Esophagus muscularis mucosa (tissue), 4 donors: Measurements from ENCODE around the gene CASTOR1. TPM values are rescaled to one million over a fixed set of nuclear protein-coding genes. Genes with fewer than 3 reads are reported as not detected.

Experiments
- DNase-seq: peaks from one replicate; pipeline ENCODE4 v3.0.0-alpha.2; 2017; ENCODE audit errors: extremely low spot score
- H3K27ac ChIP-seq, 4 donors: fragments of 200-600 bp; sonication (generic); replicated peaks in 1 of 4; 1 replicate in 3 of 4; 2 replicates in 1 of 4; pipeline ENCODE4 v1.5.1; 2016 to 2019; ENCODE audit warnings: mild to moderate bottlenecking in 1 of 4
- H3K27me3 ChIP-seq, 4 donors: fragments of 200-600 bp; sonication (generic); one replicate each; pipeline versions ENCODE4 v1.5.1 to v1.6.0; 2016 to 2019
- H3K36me3 ChIP-seq, 4 donors: fragments of 200-600 bp; sonication (generic); one replicate each; pipeline ENCODE4 v1.5.1; 2016 to 2019
- H3K4me1 ChIP-seq, 4 donors: fragments of 200-600 bp; sonication (generic); one replicate each; pipeline ENCODE4 v1.5.1; 2016 to 2019
- H3K4me3 ChIP-seq, 4 donors: fragments of 200-600 bp; sonication (generic); 1 replicate in 2 of 4; 2 replicates in 2 of 4; pipeline ENCODE4 v1.5.1; 2016 to 2019; ENCODE audit warnings: mild to moderate bottlenecking in 4 of 4, moderate library complexity in 1 of 4
- H3K9me3 ChIP-seq, 4 donors: fragments of 200-600 bp; sonication (generic); 1 replicate in 3 of 4; 2 replicates in 1 of 4; pipeline ENCODE4 v1.5.1; 2016 to 2019
- EP300 ChIP-seq: sonication (generic); formaldehyde crosslinking; IDR thresholded peaks from one replicate; pipeline ENCODE4 v1.6.1; 2017; ENCODE audit warnings: antibody characterized with exemption
- POLR2A ChIP-seq: fragments of 450-650 bp; IDR thresholded peaks from one replicate; pipeline ENCODE4 v1.6.1; 2017; ENCODE audit warnings: antibody characterized with exemption, moderate library complexity, mild to moderate bottlenecking, low read depth
- POLR2AphosphoS5 ChIP-seq, 2 donors: sonication (generic); formaldehyde crosslinking; IDR thresholded peaks; one replicate each; pipeline ENCODE4 v1.6.1; 2017; ENCODE audit warnings: antibody characterized with exemption in 2 of 2
- WGBS: methylation state at CpG from one replicate; pipeline ENCODE4 v1.1.5; 2018; 5-methylcytosine and 5-hydroxymethylcytosine counted together
- intact Hi-C: fragments of 100-400 bp; cut with DNase I; formaldehyde crosslinking; loops from one replicate; pipeline ENCODE4 v1.15.1; 2023
- total RNA-seq, 4 donors: library from RNA; depleted of rRNA; stranded (reverse); fragments of >200 nt; gene quantifications; one replicate each; pipeline versions ENCODE4 v1.1.0 to v1.2.1, GENCODE V29; 2016
- TF ChIP-seq, protein P1 (sequence below), 3 experiments: fragments of 200-600 bp in 2 of 3; fragments of 450-650 bp in 1 of 3; sonication (generic) in 2 of 3; IDR thresholded peaks; one replicate each; pipeline ENCODE4 v1.5.1; 2017 to 2019; ENCODE audit warnings: antibody characterized with exemption in 3 of 3, mild to moderate bottlenecking in 2 of 3, moderate library complexity in 1 of 3

CASTOR1 gene
- total RNA-seq, 4 donors from 2014 or later: 16.5 to 19.4 (median 17.8) TPM

DNA sequence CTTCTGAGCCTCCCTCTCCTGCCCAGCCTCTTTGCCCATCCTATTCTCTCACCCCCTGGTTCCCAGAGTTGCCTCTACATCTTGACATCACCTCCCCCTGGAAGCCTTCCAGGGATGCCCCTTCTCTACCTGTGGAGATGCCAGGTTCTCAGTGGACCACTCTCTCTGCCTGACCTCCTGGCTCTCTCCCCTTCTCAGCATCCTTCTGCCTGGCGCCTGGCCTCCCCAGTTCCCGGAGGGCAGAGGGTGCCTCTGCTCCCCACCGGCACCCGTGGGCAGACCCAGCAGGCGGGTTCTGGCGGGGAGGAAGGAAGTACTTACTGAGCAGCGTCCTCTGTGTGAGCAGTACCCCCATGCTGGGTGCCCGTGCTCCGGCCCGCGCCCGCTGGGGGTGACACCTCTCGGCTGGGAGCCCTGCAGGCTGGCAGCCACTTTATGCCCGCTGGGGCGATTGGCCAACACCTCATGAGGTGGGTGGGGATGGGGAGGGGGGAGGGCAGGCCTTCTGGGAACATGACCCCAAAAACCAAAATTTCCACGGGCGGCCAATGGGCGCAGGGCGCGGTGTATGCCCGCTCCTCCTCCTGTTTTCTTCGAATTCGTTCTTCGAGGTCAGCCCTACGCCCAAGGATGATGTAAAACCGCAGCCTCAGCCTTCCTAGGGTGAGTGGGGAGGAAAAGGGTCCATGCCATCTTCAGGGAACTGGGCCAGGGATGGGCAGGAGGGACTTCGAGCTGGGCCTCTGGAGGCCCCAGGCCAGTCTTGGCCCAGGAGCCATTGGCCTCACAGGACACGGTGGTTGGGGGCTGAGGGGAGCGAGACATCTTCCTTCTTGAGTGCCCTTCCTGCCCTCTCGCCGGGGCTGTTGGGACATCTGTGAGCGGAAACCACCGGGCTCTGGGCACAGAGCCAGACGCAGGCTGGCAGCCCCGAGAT lies 22.6 kb downstream of the CASTOR1 start, which contains the start of gene OSM:
TSS of gene OSM (minus strand) at position 407 of the 937 bp plus-strand sequence. CDS start at position 355, 52 bp downstream.
- Histone ChIP-seq H3K4me3 (peak within 1 kb of the TSS; percentile 28 to 49 (median 31)), H3K27ac (peak within 1 kb of the TSS; percentile 39 to 66 (median 53)), H3K36me3 (no peaks in the 10 kb centered on the region), H3K4me1 (peaks cover 5 to 14% (median 12%) of the 10 kb centered on the region in 4 donors), H3K27me3 (peaks cover 0 to 4% (median 0%) of the 10 kb centered on the region in 4 donors), H3K9me3 (no peaks in the 10 kb centered on the region)
- WGBS: 83% methylated on average over 21 of the region's 35 CpGs
- intact Hi-C loops: loop anchor here (10.0 kb wide), 1 partner anchor 218 kb away; no protein-coding TSS in a partner anchor
- DNase-seq: no peak
- TF ChIP-seq POLR2A (no peak), EP300 (no peak), POLR2AphosphoS5 (IDR thresholded peaks at IDR 0.05) (no peak)
- TF ChIP-seq, protein P1, sequence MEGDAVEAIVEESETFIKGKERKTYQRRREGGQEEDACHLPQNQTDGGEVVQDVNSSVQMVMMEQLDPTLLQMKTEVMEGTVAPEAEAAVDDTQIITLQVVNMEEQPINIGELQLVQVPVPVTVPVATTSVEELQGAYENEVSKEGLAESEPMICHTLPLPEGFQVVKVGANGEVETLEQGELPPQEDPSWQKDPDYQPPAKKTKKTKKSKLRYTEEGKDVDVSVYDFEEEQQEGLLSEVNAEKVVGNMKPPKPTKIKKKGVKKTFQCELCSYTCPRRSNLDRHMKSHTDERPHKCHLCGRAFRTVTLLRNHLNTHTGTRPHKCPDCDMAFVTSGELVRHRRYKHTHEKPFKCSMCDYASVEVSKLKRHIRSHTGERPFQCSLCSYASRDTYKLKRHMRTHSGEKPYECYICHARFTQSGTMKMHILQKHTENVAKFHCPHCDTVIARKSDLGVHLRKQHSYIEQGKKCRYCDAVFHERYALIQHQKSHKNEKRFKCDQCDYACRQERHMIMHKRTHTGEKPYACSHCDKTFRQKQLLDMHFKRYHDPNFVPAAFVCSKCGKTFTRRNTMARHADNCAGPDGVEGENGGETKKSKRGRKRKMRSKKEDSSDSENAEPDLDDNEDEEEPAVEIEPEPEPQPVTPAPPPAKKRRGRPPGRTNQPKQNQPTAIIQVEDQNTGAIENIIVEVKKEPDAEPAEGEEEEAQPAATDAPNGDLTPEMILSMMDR (IDR thresholded peaks at IDR 0.05): no peak

DNA sequence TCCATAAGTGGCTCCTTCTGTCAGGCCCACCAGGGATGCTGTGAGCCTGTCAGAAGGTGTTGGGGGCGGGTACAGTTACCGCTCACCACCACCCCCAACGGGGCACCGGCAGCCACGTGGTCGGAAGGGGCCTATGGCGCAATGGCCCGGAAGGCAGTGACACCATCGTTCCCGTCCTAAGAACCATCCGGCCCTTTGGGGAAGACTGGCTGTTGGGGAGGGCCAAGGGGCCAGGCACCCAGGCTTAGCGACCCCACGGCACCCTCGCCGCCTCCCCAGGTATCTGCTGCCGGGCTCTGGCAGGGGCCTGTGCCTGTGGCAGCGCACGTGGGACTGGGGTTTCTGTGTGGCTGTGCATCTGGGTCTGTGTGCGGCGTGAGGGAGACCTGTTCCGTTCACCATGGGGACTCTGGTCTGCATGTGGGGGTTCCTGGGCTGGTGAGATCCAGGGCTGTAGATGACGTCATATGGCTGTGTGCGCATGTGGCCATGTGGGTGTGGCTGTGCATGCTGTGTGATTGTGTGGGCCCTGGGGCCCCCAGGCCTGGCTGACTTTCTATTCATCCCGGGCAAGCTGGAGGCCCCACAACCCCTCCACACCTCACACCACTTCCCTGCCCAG lies 23.4 kb downstream of the CASTOR1 start:
- peak overlapping the region; percentile 28 to 49 (median 31) for H3K4me3 ChIP-seq
- DNase-seq: no peak

GRCh38 chr22:30265131-30265720 lies 24.1 kb downstream of the CASTOR1 start:
- no peaks in the 10 kb centered on the region for H3K36me3 ChIP-seq
- H3K4me3 ChIP-seq: no peak overlapping the region
- H3K4me1 ChIP-seq: peaks cover 5 to 14% (median 12%) of the 10 kb centered on the region in 4 donors
- H3K27me3 ChIP-seq: peaks cover 0 to 4% (median 0%) of the 10 kb centered on the region in 4 donors
- DNase-seq: no peak
- H3K27ac ChIP-seq: no peak overlapping the region
- TF ChIP-seq POLR2A: no peak
- TF ChIP-seq, protein P1 (IDR thresholded peaks at IDR 0.05): no peak
- TF ChIP-seq POLR2AphosphoS5 (IDR thresholded peaks at IDR 0.05): no peak
- 86% methylated on average over 8 of the region's 9 CpGs for WGBS
- H3K9me3 ChIP-seq: no peaks in the 10 kb centered on the region
- intact Hi-C loops: loop anchor here (10.0 kb wide), 1 partner anchor 220 kb away; no protein-coding TSS in a partner anchor

More for the DNA sequence above, 23.4 kb downstream of the CASTOR1 start:
- H3K27ac ChIP-seq: peak overlapping the region; percentile 39 to 66 (median 53)
- H3K27me3 ChIP-seq: peaks cover 0 to 4% (median 0%) of the 10 kb centered on the region in 4 donors
- H3K4me1 ChIP-seq: peaks cover 5 to 14% (median 12%) of the 10 kb centered on the region in 4 donors
- H3K36me3 ChIP-seq: no peaks in the 10 kb centered on the region
- no peak for TF ChIP-seq EP300
- peak; percentile 29 to 49 for TF ChIP-seq POLR2AphosphoS5 (IDR thresholded peaks at IDR 0.05)
- H3K9me3 ChIP-seq: no peaks in the 10 kb centered on the region
- intact Hi-C loops: loop anchor here (10.0 kb wide), 1 partner anchor 219 kb away; no protein-coding TSS in a partner anchor
- WGBS: 68% methylated on average over 2 of the region's 24 CpGs

DNA sequence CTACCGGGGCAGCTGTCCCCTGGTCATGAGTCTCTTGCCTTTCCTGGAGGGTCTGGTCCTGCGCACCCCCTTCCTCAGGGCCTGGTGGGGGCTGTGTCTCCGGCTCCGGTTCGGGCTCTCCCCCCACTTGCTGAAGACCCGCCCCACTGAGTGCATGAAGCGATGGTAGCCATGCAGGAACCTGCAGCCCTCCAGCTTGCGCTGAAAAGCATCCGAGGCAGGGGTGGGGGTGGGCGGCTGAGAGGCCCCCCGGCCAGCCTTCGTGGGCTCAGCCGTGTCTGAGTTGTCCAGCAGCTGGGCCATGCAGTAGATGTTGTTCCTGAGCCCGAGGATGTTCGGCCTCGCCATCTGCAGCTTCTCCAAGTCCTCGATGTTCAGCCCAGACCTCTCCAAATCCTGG lies 25.4 kb downstream of the CASTOR1 start:
- peaks cover 5 to 14% (median 12%) of the 10 kb centered on the region in 4 donors for H3K4me1 ChIP-seq
- H3K4me3 ChIP-seq: no peak overlapping the region
- WGBS: 86% methylated on average over 7 of the region's 17 CpGs
- no peak overlapping the region for H3K27ac ChIP-seq
- no peaks in the 10 kb centered on the region for H3K9me3 ChIP-seq
- no peak for TF ChIP-seq POLR2A
- TF ChIP-seq POLR2AphosphoS5 (IDR thresholded peaks at IDR 0.05): no peak
- intact Hi-C loops: loop anchor here (1.0 to 10.0 kb wide), 2 partner anchors 123 to 221 kb away; partner anchors contain the start of gene RNF215
- H3K27me3 ChIP-seq: peaks cover 0 to 4% (median 0%) of the 10 kb centered on the region in 4 donors
- H3K36me3 ChIP-seq: no peaks in the 10 kb centered on the region
- DNase-seq: no peak

DNA sequence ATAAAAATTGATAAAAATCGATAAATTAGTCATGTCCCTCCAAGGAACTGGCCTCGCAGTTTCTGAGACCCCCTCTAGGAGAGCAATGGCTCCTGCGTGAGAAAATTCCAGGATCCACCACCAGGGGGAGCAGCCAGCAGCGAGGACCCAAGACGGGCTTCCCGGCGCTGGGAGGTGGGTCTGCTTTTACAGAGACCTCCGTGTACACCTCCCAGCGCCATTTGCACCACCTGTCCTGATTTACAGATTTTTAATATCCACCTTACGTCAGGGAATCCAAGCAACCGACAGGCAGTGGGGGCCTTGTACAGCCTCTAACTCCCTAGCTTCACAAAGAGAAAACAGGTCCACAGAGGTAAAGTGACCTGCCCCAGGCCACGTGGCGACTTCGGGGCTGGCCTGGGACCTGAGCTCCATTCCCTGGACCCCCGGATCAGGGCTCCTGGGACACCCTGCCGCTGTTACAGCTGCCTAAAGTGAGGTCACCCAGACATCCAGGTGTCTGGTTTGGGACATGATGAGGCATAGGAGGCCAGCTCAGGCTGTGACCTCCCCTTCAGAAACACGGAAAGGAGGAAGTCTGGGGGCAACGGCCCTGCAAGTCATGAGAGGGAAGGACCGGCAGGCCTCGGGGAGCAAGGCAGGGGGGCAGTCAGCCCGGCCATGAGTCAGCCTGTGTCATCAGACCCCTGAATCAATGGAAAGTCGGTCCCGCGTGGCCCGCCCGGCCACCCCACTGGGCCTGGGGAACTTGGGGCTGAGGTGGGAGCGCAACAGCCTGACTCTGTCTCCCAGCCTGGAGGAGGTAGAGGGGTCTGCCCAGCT lies 26.2 kb downstream of the CASTOR1 start:
- Histone ChIP-seq H3K36me3 (no peaks in the 10 kb centered on the region), H3K4me1 (peaks cover 5 to 14% (median 12%) of the 10 kb centered on the region in 4 donors), H3K4me3 (peak overlapping the region; percentile 5 to 45 (median 32)), H3K9me3 (no peaks in the 10 kb centered on the region), H3K27ac (no peak overlapping the region), H3K27me3 (peaks cover 0 to 4% (median 0%) of the 10 kb centered on the region in 4 donors)
- TF ChIP-seq POLR2AphosphoS5 (IDR thresholded peaks at IDR 0.05): peak in 1 of 2 donors; percentile 30
- TF ChIP-seq, protein P1 (IDR thresholded peaks at IDR 0.05): peak; percentile 95 to 99 (median 98)
- no peak for TF ChIP-seq POLR2A
- 16% methylated on average over 24 of the region's 27 CpGs for WGBS
- DNase-seq: no peak
- intact Hi-C loops: loop anchor here (1.0 to 10.0 kb wide), 2 partner anchors 124 to 222 kb away; partner anchors contain the start of gene RNF215
